CD4-positive, alpha-beta T cell treated with Interleukin-15 for 4 hours (primary cell): ENCODE measurements around the gene VPS13A.
"Not testable (repeated sequence)": the region's sequence is repeated elsewhere in the genome, so short reads cannot be mapped to it uniquely, and the experiment has no call there.

Source experiments
- DNase-seq: peaks from one replicate; pipeline ENCODE4 v3.0.0-alpha.2; 2020; ENCODE audit warnings: low spot score

VPS13A gene

DNA sequence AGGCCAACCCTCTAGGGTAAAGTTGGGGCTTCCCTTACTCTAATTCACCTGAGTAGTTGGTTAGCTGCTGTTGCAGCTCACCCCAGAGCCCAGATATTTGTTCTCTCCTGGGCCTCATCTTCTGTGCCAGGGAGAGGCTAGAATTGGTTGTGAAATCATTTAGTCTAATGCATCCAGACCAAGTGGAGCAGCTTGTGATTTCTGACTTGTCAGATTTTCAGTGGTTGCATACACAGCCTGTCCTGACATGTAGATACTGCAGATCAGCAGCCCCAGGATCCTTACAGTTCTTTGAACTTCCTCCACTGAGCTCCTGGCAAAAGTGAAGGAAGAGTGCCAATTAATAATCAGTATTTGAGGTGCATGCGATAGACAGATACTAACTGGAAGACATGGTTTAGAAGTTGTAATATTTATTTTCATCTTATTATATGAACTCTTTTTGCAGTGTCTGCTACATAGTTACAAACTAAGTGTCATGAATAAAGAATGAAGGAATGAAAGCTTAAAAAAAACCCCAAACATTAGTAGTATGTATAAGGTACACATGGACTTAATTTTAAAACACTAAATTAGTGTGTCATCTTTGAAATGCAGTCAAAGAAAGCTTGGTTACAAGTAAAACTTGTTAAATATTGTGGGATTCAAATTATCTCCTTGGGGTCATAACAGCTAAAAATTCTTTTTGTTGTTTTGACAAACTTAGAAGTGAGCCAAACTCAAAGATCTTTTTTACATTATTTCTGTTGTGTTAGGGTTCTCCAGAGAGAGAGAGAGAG, 128.5 kb downstream of the VPS13A start:
- no peak for DNase-seq

GRCh38 chr9:77307166-77307565, 129.8 kb downstream of the VPS13A start:
- no peak for DNase-seq

DNA sequence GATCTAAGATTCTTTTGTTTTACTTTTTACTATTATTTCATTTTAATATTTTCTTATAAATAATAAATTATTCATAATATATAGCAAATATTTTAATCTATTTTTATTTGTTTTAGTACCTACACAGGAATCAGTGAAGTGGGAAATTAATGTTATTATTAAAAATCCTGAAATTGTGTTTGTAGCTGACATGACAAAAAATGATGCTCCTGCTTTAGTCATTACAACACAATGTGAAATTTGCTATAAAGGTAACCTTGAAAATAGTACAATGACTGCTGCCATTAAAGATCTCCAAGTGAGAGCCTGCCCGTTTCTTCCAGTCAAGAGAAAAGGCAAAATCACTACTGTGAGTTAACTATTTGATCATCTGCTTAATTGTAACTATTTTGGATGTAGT, 138.7 kb downstream of the VPS13A start:
- no peak for DNase-seq

- no peak for DNase-seq
Measured at GRCh38 chr9:77325058-77325457, 147.7 kb downstream of the VPS13A start.

DNA sequence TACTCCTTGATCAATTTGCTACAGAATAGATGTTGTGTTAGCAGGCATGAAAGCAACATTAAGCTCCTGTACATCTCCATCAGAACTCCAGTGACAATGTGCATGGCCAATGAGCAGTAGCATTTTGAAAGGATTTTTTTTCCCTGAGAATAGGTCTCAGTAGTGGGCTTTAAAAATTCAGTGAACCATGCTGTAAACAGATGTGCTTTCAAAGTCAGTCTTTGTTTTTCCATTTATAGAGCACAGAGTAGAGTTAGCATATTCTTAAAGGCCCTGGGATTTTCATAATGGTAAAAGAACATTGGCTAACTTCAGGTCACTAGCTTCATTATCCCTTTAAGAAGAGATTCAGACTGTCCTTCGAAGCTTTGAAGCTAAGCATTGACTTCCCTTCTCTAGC, 150.8 kb downstream of the VPS13A start:
- DNase-seq, result no peak

- DNase-seq, result no peak
Measured at GRCh38 chr9:77370064-77370463, 192.7 kb downstream of the VPS13A start.

DNA sequence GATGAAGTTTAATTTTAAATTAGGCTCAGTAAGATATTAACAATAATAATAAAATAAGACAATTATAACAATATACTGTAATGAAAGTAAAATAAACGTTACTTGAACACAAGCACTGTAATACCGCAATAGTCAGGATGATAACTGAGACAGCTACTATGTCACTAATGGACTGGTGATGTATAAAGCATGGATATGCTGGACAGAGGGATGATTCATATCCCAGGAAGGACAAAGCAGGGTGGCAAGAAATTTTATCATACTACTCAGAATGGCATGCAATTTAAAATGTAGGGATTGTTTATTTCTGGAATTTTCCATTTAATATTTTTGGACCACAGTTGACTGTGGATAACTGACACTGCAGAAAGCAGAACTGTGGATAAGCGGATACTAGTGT, 196.9 kb downstream of the VPS13A start:
- DNase-seq, result no peak

DNA sequence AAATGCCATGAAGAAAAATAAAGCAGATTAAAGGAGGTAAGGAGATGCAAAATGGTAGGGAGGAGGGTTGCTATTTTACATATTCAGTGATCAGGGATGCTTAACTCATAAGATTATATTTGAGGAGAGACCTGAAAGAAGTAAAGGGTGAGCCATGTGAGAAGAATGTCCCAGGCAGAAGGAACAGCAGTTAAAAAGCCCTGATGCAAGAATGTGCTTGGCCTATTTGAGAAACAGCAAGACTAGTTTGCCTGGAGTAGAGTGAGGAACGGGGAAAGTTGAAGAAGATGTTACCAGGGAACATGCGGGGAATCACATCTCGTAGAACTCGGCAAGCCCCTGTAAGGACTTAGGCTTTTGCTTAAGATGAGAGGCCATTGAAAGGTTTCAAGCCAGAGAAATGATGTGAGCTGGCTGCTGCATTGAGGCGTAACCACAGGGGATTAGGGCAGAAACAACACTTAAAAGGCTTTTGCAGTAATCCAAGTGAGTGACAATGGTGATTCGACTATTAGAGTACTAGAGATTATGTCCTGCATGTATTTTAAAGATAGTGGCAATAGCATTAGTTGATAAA, 198.7 kb downstream of the VPS13A start:
- no peak for DNase-seq

- DNase-seq, result no peak
Measured at GRCh38 chr9:77384406-77384805, 207.1 kb downstream of the VPS13A start.

DNA sequence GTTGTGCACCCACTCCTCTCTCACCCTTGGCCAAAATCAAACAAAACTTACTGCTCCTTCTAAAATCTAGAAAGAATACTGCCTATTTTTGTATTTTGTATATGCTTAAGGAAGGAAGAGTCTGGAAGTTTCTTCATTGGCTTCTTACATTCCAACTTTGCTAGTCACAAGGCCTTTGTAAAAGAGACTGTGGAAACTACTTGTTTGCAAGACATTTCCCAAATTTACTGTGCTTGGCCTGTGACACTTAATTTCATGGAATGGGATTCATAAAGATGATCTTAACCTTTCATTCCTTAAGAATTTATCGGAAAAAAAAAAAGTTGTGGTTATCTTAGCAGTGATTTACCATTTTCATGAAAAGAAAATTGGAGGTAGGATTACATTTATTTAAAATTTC, 208.9 kb downstream of the VPS13A start:
- DNase-seq, result no peak

DNA sequence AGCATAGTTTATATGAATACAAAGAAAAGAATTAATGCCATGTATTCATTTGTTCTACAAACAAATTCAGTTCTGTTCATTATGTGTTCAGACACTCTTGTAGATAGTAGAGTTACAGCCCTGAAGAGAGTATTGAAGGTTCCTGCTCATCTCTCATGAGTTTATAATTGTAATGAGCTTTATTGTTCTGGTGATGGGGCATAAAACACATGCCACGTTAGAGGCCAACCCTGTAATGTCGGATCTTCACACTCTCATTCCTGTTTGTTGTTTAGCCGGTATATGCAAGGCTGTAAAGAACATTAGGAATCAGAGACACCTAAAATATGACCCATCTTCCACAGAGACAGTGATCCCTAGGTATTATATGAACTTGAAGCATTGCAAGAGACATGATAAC, 214.5 kb downstream of the VPS13A start:
- no peak for DNase-seq

DNA sequence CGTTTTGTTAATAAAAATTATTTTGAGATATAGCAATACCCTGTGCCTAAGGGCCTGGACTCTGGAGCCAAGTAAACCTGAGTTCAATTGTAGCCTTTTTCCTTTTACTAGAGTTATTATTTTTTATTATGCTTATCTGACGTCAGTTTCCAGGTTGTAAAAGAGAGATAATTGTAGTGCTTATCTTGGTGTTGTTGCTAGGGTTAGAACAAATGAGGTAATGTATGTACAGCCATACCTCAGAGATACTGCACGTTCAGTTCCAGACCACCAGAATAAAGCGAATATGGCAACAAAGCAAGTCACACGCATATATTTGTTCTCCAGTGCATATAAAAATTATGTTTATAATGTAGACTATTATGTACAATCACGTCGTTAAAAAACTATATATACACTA, 215.0 kb downstream of the VPS13A start:
- no peak for DNase-seq

- not testable (repeated sequence) for DNase-seq
Measured at GRCh38 chr9:77398581-77398980, 221.2 kb downstream of the VPS13A start.

DNA sequence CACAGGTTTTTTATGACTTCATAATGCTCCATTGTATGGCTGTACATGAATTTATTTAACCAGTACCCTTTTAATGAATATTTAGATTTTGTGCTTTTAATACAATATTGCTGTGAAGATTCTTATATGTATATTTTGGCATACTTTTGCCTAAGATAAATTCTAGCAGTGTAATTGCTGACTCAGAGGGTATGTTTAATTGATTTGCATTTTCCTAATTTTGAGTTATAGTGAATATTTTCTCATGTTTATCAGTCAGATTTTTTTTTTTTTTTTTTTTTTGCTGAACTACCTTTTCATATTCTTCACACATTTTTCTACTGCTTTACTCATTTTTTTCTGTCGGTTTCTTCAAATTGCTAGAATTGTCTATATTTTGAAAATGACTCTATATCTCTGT, 222.6 kb downstream of the VPS13A start:
- DNase-seq, result no peak

DNA sequence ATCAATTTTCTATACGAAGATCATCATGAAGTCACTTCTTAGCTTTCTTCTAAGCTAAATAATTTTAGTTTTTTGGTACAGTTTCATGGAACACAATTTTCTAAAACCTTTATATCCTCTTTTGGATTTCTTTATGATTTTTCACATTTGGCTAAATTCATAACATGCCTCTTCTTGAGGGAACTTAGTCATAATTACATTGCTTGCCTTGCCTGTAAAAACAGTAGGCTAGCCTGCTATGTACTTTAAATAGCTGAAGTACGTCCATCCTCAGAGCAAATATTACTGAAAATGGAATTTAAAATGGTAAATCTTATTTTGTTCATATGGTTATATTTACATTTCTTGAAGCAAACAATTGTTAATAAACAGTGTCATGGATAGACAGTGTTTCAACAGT, 225.0 kb downstream of the VPS13A start:
- DNase-seq, result no peak

DNA sequence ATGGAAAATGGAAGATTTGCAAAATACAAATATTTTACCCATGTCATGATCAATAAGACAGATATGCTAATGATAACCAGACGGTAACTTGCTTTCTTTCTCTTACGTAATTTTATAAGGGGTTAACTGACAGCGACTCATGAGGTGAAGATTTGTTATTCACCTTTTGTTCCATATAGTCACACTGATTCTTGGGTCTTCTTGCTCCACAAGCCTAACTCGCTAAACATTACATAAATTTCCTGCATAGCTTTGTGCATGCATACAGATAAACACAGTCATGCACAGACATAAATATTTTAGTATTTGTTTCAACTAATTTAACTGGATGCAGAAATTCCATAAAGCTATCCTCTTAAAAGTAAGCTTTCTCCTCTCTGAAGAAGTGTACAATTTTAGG, 225.9 kb downstream of the VPS13A start:
- no peak for DNase-seq

DNA sequence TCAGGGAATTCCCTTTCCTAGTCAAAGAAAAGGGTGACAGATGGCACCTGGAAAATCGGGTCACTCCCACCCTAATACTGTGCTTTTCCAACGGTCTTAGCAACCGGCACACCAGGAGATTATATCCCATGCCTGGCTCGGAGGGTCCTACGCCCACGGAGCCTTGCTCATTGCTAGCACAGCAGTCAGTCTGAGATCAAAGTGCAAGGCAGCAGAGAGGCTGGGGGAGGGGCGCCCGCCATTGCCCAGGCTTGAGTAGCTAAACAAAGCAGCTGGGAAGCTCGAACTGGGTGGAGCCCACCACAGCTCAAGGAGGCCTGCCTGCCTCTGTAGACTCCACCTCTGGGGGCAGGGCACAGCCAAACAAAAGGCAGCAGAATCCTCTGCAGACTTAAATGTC, 231.2 kb downstream of the VPS13A start:
- DNase-seq, result not testable (repeated sequence)

- DNase-seq, result no peak
Measured at GRCh38 chr9:77417566-77417965, 240.2 kb downstream of the VPS13A start.

- no peak for DNase-seq
Measured at GRCh38 chr9:77418226-77418625, 240.9 kb downstream of the VPS13A start.

- no peak for DNase-seq
Measured at GRCh38 chr9:77420641-77421040, 243.3 kb downstream of the VPS13A start.

GRCh38 chr9:77421506-77422265, 244.4 kb downstream of the VPS13A start:
- no peak for DNase-seq

DNA sequence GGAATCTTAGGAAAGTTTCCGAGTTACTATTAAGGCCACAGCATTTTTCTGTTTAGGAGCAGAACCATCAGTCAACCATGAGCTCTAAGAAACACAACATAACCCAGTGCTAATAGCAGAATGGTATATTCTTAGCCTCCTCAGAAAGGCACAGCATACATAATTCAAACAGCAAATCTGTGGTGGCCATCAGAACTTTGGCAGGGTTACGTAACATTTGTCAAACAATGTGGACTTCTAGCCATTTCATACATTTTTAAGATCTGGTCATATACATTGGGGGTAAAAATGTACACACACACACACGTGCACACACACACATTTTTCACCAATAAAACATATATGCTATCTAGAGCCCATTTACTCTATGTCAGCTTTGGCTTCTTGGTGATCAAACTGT, 245.6 kb downstream of the VPS13A start:
- DNase-seq, result no peak

GRCh38 chr9:77423841-77424240, 246.5 kb downstream of the VPS13A start:
- DNase-seq, result no peak
